ENCODE measurements around the gene RALGPS1. TPM values are rescaled to one million over a fixed set of nuclear protein-coding genes. Genes with fewer than 3 reads are reported as not detected.
A peak's percentile ranks its signal among the peaks of the same experiment; 100 is the strongest.

Gene RALGPS1
- total RNA-seq, 1 donor from 2014 or later: 11.9 TPM

DNA sequence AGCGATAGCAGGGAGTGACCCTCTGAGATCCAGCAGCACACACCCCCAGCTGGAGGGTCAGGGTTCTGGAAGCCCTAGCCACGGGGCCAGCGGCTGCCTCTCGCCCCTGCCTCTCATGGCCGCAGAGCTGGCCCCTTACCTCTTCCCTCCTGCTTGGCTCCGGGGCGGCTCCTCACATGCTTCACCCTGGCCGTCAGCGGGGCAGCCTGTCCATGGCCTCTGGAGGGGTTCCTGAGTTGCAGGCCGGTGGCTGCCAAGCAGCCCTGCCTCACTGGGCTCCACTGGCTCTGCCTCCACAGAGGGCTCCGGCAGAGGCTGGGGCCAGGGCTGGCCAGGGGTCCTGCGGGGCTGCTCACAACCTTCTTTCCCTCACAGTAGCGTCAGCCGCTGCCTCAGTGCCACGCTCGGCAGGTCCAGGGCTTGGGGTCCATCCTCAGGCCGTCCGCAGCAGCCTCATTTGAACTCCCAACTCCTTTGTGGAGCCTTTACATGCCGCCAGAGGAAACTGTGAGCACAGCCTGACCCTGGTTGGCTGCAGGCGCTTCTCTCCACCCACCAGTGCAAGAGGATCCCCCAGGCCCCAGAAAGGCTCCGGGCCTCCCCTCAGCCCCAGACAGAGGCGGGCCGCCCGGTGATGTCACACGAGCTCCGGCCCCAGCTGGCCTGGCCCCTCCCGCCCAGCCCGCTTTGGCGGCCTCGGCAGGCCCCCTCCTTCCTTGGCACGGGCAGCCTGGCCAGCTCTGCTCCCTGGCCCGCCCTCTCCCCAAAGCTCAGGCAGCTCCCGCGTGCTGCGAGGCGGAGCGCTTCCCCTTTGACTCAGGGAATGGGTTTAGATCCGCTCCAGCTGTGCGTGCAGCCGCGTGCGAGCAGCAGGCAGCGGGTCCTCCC, 207.8 kb downstream of the RALGPS1 start, which contains the start of gene ANGPTL2:
ANGPTL2 (minus strand) TSS at position 460 of the 888 bp plus-strand sequence. CDS start 13,904 bp downstream, outside the sequence.
- DNase-seq: peak; percentile 96

DNA sequence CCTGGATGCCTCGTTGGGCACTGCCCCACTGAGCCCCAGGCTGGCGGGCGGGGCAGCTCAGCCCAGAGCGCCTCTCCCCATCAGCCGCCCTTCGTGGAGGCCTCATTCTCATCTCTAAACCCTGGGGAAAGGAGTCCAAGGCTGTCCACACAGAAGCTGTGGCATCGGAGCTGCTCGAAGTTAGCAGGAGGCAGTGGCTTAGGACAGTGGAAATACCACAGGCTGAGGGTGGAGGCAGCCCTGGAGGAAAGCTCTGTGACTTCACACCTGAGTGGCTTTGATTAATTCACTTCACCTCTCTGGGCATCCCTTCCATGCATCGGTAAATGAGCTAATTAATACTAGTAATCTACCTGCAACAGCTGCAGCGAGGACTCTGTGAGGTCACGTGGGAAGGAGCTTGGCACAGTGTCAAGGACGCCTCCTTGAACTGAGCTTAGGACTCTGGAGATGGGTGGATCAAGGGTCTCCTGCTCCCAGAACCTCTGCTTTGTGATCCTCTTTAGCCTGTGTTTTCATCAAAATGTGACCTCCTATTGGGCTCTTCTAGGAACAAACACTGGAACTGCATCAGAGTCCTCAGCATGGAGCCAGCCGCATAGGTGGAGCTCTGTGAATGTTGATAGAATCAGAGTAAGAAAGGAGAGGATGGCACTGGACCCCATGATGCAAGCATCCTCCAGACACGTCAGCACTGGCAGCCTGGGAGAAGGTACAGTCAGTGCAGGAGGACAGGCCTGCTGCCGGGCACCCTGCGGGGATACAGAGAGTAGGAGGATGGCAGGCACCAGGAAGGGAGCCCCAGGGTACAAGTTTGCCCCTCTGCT, 208.7 kb downstream of the RALGPS1 start:
- DNase-seq: peak; percentile 71

DNA sequence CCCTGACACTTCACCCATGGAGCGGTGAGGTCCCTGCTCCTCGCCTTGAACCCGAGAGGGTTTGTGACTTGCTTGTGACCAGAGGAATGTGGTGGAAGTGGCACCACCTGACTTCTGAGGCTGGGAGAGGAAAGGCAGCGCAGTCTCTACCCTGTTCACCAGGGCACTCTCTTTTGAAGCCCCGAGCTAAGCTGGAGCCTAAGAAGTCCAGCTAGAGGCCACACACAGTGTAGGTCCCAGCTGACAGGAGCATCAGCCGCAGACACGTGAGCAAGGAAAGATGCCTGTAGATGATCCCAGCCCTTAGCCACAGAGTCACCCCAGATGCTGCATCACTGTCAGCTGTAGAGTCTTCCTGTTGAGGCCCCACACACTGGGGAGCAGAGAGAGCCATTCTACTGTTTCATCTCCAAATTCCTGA, 209.5 kb downstream of the RALGPS1 start:
- no peak for DNase-seq

DNA sequence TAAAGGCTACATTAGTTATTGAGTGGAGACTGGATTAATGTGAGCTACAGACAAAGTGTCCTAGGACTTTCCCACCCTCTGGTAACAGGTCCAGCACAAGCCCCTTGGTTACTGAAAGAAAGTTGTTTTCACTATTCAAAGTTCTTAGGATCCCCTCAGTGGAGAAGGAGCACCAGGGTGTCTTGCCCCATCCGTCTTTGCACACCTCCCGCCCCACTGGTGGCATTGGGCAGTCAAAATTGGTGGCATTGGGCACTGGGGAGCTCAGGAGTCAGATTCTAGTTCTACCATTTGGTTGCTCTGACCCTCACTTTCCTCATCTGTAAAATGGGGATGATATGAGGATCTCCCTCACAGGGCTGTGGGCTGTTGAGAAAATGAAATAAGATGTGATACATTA, 210.2 kb downstream of the RALGPS1 start:
- no peak for DNase-seq

DNA sequence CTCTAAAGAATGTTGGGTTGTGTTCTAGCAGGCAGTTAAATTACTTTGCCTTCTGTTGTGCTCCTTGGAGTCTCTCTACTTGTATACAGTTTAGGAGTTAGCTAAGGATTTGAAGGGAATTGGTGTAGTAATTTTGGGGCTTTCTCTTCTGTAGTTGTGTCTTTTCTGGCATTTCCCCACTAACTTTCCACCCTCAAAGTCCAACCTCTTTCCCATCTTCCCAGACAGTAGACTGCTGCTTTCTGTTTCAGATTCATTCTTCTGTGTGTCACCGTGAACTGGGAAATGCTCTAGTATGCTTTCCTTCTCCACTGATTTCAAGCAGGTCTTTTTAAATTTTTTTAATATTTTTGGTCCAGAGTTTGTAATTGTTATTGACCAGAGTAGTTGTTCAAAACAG, 212.4 kb downstream of the RALGPS1 start:
- DNase-seq: no peak

DNA sequence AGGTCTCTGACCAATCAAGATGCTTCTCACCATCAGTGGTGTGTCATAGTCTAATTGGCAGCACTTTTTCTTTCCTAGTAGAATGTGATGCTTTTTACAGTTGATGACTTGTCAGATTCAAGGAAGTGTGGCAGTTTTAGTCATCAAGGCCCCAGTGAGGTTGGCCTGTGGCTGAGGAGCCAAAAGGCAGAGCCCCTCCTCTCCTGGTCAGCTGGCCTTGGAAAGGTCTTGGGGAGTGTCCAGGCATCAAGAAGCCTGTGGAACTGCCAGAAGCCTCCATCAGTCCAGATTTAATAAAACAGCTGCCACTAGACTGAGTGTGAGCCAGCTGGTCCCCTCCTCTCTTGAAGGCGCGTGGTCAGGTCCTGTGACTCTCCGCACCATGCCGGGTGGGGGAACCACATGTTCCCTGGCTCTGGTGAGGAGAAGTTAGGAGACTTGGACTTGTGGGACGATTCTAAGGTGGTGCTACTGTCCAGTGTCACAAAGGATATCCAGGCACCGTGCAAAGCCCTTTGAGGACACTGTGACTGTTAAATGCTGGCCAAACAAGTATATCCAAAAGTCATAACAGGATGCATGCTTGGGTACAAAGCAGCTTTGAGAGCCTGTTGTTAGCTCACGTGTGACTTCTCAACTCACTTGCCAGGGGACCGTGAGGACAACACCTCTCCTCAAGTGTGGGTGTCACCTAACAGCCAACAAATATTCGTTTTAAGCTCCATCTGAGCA, 213.9 kb downstream of the RALGPS1 start:
- DNase-seq: peak; percentile 26

DNA sequence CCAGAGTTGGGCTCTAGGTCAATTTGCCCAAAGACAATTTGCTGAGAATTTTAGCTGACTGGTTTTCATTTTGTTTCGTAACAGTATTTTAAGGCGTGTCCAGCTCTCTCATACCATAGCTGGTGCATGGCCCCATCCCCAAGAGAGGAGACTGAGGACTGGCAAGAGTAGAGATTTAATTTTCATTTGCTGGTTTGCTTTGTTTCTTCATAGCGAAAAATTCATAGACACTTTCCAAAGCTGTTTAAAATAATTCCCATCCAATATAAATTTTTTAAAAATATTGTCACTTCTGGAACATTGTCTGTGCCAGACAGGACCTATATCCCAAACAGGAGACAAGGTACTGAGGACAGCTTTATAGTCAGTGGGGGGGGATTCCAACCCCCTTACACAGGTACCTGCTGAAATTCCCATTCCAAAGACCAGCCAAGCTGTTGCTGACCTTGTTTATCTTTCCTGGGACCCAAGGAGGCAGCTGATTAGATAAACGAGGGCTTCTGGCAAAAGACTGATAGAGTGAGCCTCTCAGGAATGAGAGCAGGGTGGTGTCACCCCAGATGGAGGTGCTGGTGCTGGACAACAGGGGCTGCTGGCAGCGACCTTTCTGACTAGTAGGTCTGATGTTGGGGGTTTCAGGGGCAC, 214.6 kb downstream of the RALGPS1 start:
- no peak for DNase-seq

DNA sequence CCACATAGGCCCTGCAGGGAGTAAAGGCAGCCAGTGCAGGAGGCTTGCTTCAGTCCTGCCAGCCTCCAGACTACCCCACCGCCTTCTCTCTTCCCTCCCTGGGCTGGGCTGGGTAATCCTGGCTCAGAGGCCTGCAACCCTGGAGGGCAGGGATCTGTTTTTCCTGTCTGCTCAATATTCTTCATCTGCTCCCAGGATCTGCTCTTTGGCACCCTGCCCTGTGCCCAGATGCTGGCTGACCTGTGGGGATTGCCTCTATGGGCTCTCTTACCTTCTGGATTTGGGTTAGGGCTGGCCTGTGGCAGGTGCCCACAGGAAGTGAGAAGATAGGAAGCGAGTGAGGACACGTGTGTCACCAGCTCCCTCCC, 215.1 kb downstream of the RALGPS1 start:
- no peak for DNase-seq

DNA sequence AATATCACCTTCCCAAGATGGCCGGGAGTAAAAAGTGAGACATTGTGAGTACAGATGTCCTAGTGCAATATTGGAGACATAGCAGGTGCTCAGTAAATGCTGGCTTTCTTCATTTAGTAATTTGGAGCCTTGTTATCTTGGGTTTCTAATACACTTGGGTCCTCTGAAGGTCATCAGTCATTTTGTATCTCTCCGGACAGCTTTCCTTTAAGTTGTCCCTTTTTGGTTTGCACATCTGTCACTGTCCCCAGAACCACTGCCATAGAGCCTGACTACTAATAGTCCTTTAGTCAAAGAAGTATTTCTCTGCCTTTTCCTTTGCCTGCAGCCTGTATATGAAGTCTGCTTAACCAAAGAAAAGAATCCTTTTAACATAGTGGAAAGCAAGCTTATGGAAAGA, 215.7 kb downstream of the RALGPS1 start:
- no peak for DNase-seq

DNA sequence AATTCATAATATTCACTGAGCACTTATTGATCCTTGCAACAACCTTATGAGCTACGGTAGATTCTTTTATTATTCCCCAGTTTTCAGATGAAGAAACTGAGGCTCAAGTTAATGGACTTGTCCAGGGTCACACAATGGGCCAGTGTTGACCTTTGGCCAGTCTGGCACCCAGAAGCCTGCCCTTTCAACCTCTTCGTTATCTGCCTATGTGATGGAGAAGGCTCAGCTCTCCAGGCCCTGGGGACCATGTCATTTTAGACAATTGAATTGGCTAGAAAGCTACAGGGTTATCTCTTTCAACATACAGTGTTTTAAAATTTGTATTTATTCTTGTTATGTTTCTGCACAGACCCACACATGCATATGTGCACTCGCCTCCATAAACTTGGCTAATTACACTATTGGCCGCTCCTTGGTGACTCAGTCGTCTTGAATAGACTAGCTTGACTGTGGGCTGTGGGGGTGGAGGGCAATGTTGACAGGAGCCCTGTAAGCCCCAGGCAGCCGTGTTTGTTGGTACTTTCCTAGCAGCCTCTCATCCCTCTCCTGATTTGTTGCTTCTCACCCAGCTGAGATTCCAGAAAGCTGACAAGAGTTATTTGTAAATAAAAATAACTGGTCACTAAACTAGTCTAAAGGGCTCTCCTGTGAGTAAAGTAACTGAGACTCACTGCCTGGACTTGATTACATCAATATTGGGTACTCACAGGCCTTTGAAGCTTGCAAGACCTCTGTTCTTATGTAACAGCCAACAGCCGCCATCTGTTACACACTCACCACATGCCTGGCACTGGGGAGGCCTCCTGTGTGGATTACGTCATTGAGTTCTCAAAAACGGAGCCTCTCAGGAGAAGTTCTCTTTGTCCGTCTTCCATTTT, 216.3 kb downstream of the RALGPS1 start:
- peak; percentile 88 for DNase-seq

DNA sequence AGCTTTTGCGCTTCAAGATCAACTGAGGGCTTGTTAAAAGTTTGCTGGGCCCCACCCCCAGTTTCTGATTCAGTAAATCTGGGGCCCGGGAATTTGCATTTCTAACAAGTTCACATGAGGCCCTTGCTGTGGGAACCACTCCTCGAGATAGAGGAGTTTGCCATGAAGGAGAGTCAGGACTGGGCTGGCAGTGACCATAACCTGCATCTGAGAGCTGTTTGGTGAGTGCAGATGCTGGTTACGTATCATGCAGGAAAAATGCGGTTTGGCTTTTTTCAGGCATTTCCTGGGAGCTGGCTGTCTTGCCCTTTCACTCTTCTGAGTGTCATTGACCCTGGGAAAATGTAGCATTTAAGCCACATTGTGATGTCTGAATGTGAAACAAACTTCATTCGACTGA, 217.3 kb downstream of the RALGPS1 start:
- DNase-seq: no peak

DNA sequence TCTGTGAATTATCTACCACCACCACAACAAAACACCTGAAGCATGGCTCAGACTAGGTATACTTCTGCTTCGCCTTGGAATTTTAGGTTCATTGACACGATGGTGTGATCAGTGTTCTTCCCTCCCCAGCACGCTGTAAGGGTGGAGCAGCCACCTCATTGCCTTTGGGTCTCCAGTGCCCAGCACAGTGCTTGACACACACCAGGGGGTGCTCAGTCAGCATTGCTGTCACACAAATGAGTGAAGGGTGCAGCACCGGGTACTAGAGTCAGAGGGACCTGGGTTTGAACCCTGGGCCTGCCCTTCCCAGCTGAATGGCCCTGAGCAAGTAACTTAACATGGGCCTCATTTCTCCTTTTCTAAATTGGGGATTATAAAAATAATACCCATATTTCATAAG, 217.8 kb downstream of the RALGPS1 start:
- no peak for DNase-seq

DNA sequence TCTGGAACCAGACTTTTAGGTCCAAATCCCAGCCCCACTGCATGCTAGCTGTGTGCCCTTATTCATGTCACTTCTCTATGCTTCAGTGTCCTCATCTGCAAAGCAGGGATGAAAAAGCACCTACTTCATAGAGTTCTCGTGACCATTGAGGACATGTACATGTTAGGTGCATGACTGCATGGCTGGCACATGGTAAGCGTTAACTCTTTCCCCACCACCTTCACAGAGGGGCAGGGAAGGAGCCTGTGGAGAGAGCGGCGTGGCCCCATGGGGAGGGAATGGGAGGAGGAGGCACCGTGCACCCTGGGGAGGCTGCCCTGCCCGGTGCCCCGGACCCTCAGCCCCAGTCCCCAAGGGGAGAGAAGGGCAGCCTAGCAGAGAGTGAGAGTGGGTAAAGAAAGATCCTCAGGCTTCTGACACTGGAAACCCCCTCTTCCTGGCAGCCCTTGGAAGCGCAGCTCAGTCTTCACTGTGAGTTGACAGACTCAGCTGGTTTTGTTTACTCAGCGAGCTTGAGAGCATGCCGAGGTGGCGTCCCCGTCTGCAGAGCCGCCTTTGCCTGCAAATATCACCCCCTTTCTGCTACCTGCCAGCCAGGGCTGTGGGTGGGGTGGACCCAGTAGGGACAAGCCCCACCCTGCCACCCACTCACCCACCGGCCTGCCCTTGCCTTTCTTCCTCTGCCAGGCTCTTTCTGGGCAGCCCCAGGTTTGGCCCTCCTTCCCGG, 218.5 kb downstream of the RALGPS1 start:
- DNase-seq: peak; percentile 75

DNA sequence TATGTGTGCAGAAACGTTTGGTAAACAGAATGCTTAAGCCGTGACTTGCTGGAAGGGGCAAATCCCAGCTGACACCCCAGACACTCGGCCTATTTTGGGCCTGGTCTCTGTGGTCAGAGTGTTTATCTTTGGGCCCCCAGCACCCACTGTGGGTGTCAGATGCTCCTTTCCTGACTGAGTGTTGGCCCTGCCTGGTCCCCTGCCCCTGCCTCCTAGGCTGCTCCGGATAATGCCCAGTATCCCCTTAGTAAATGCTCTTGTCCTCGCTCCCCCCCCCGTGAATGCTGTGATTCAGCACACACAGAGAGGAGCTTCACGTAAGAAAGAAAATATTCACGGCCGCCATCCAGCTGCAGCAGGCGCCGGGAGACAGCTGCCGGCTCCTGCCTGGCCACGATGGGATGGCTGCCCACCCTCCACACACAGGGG, 219.2 kb downstream of the RALGPS1 start:
- DNase-seq: peak; percentile 79

DNA sequence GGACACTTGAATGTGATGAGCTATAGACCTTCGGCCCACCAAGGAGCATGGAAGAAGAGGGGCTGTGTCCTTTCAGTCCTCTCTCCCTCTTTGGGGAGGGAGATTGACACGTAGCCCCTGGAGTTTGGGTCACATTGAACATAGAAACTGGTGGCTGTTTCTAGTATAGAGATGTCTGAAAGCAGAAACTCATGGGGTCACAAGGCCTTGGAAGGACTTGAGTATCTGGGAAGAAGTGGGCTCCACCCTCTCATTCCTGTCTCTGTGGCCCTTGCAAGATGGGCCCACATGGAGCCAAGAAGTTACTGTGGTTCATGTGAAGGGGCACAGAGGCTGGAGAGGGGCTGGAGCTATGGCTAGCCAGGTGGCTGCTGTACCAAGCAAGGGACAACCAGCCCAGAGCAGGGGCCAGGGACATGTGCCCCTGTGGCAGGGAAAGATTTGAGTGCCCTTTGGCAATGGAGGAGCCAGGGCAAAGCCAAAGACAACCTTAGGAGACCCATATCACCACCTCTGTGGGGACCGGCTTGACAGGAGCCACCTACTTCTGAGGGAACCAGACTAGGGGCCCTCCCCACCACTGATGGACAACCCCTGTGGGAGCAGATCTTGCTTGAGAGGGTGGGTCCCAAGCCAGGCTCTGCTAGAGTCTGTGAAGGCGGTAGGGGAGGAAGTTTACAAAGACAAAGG, 220.6 kb downstream of the RALGPS1 start:
- no peak for DNase-seq

DNA sequence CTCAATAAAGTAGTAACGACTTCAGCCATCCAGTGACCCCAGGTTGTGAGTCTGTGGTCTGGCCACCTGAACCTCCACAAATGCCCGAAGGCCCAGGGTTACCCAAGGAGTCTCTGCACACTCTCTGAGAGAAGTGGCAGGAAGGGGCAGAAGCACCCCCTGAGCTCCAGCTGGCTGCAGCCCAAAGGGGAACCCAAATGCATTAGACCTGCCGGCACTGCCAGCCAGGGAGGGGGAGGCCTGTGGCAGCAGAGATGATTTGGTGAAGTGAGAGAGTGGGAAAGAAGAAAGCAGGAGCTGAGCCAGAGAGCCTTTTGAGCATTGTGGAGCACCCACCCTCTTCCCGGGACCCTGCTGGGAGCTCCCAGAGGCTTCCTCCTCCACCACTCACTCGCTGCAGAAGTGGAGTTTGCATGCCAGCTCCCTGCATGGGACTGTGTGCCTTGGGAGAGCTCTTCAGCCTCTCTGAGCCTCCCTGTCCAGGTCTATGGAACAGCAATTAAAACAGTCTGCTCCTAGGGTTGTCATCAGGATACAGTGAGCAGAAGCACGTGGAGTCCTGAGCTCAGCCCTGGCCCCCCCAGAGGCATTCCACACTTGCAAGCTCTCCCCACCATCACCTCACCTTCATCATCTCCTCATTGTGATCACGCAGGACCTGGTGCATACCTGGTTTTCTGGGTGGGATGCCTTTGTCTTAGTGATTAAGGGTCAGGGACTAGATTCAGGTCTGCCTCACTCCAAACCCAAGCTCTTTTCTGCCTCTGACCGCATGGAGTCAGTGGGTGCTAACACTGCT, 221.7 kb downstream of the RALGPS1 start:
- no peak for DNase-seq

DNA sequence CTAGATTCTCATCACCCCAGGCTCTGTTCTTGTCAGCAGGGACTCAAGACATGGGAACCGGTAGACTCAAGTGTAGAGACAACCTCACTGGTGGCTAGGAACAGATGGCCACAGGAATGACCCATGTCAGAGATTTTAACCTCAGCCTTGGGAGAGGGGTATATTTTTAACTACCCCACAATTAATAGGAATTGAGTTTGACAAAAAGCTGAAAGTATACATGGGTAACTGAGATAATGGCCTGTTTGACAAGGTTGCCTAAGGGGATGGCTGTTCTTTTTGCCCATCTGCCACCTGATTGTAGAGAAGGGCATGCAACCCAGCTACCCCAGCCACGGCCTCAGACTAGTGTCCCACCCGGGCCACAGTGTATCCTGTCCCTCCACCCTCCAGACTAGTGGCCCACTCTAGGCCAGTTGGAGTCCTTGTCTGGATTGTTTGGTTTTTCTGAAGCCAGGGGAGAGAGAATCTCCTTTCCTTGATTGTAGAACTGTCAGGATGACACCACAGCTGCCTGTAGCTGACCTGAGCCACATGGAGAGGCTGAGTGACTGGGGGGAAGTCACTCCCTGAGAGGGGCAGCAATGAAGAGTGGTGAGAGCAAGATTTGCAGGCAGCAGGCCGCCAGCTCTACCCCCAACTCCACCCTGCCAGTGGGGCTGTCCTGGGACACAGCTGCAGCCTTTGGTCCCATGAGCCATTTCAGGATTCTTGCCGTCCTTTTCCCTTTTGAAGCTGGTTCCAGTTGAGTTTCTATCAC, 222.5 kb downstream of the RALGPS1 start:
- DNase-seq: no peak
